GM12864 (cell line): ENCODE measurements around the gene PLGRKT.
"Not testable (repeated sequence)": the region's sequence is repeated elsewhere in the genome, so short reads cannot be mapped to it uniquely, and the experiment has no call there.

Experiments used
- DNase-seq: peaks from one replicate; pipeline ENCODE4 v3.0.0-alpha.2; 2011; ENCODE audit warnings: low read depth
- H3K4me3 ChIP-seq: 2 replicates; pipeline ENCODE4 v1.5.1; 2011; ENCODE audit warnings: mild to moderate bottlenecking, low read depth, low read length, control low read depth
- TF ChIP-seq, protein P1 (sequence below): IDR thresholded peaks from 2 replicates; pipeline ENCODE4 v1.5.1; 2011; ENCODE audit warnings: low read depth, mild to moderate bottlenecking, moderate library complexity, low read length, control low read depth, inconsistent platforms; ENCODE audit errors: missing control alignments

Gene PLGRKT

DNA sequence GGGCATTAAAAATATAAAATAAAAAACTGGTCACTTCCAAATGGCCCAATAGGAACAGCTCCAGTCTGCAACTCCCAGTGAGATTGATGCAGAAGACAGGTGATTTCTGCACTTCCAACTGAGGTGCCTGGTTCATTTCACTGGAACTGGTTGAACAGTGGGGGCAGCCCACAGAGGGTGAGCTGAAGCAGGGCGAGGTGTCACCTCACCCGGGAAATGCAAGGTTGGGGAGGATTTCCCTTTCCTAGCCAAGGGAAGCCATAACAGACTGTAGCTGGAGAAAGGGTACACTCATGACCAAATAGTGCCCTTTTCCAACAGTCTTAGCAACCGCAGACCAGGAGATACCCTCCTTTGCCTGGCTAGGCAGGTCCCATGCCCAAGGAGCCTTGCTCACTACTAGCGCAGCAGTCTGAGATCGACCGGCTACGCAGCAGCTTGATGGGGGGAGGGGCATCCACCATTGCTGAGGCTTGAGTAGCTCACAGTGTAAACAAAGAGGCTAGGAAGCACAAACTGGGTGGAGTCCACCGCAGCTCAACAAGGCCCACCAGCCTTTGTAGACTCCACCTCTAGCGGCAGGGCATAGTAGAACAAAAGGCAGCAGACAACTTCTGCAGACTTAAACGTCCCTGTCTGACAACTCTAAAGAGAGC lies 110.7 kb downstream of the PLGRKT start:
- TF ChIP-seq, protein P1, sequence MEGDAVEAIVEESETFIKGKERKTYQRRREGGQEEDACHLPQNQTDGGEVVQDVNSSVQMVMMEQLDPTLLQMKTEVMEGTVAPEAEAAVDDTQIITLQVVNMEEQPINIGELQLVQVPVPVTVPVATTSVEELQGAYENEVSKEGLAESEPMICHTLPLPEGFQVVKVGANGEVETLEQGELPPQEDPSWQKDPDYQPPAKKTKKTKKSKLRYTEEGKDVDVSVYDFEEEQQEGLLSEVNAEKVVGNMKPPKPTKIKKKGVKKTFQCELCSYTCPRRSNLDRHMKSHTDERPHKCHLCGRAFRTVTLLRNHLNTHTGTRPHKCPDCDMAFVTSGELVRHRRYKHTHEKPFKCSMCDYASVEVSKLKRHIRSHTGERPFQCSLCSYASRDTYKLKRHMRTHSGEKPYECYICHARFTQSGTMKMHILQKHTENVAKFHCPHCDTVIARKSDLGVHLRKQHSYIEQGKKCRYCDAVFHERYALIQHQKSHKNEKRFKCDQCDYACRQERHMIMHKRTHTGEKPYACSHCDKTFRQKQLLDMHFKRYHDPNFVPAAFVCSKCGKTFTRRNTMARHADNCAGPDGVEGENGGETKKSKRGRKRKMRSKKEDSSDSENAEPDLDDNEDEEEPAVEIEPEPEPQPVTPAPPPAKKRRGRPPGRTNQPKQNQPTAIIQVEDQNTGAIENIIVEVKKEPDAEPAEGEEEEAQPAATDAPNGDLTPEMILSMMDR, result no peak
- DNase-seq, result no peak

DNA sequence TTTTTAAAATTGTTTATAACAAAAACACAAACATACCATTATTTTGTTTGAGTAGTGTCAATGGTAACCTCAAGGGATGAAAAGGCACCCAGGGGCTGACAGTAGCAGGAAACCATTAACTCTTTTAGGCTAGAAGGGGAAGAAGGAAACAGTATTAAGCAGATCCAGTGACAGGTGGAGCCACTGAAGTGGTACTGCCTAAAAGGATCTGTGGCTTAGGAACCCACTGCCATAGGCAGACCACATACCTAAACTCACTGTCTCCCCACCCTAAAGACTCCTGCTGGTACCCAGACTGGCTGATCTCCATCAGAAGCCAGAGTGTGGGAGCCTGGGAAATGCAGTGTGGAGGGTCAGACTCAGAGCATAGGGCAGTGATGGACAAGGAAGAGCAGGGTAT lies 111.5 kb downstream of the PLGRKT start:
- TF ChIP-seq, protein P1, result no peak
- no peak for DNase-seq
- no peak overlapping the region for H3K4me3 ChIP-seq

More for the DNA sequence above, 110.7 kb downstream of the PLGRKT start:
- H3K4me3 ChIP-seq, result no peak overlapping the region

GRCh38 chr9:5321601-5322000 lies 116.1 kb downstream of the PLGRKT start:
- DNase-seq, result not testable (repeated sequence)

DNA sequence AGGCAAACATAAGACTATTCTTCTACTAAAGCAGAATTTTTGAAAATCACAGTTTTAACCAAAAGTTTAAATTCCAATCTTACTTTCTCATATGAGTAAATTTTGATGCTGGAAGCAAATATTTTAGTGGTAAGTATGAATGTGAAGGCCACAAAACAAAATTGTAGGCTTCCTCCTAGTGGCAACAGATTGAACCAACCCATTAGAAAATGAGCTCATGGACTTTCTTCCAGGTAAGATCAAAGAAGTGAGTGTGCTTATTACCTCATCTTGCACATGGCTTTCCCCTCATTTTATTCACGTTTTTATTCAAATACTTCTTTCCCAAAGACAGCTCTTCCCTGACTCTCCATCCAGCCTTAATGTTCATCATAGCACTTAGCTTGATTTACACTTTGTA lies 116.7 kb downstream of the PLGRKT start:
- TF ChIP-seq, protein P1, result no peak
- DNase-seq, result no peak
- no peak overlapping the region for H3K4me3 ChIP-seq

More at GRCh38 chr9:5321601-5322000, 116.1 kb downstream of the PLGRKT start:
- H3K4me3 ChIP-seq, result not testable (repeated sequence)

DNA sequence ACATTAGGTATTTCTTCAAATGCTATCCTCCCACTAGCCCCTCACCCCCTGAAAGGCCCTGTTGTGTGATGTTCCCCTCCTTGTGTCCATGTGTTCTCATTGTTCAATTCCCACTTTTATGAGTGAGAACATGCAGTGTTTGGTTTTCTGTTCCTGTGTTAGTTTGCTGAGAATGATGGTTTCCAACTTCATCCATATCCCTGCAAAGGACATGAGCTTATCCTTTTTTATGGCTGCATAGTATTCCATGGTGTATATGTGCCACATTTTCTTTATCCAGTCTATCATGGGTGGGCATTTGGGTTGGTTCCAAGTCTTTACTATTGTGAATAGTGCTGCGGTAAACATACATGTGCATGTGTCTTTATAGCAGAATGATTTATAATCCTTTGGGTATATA lies 121.3 kb downstream of the PLGRKT start:
- not testable (repeated sequence) for H3K4me3 ChIP-seq, DNase-seq

- no peak for DNase-seq
- TF ChIP-seq, protein P1, result no peak
- H3K4me3 ChIP-seq, result no peak overlapping the region
Observed at GRCh38 chr9:5315187-5315923, 122.4 kb downstream of the PLGRKT start.

DNA sequence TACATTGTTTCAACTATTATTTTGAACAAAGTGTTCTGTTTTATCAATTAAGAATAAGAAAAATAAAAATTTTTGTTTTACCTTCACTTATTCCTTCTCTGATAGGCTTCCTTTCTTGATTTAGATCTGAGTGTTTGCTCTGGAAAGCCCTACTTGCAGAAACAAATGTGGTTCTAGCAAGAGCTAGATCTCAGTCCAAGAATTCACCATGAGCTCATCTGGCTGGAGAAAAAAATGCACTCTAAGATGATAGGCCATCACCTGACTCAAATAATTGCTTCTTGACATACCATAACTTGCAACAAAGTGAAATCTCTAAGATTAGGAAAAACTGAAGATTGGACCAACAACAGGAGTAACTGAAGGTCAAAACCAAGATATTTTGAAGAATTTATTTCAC lies 126.9 kb downstream of the PLGRKT start:
- no peak for DNase-seq
- TF ChIP-seq, protein P1, result no peak
- H3K4me3 ChIP-seq, result no peak overlapping the region
